ENCODE results near the gene PRRT3. TPM values are rescaled to one million over a fixed set of nuclear protein-coding genes. Genes with fewer than 3 reads are reported as not detected.

The PRRT3 gene
- total and polyA plus RNA-seq, 2 of the 13 experiments (the other 11 are each of a cell fraction or from before 2014, with no cell fraction given), result 0.22 to 0.44 TPM

GRCh38 chr3:9932535-9932842, 19.7 kb downstream of the PRRT3 start (continued):
- TF ChIP-seq SNAPC4 (CRISPR knock-in tag; IDR thresholded peaks at IDR 0.05) (no peak), HNF1B (CRISPR knock-in tag; IDR thresholded peaks at IDR 0.05) (peak; percentile 64; the same call in 1 of the 2 replicates), ZNF598 (CRISPR knock-in tag; IDR thresholded peaks at IDR 0.05; ENCODE audit: borderline replicate concordance) (0 out of 2 replicates have a peak, but pooled peaks have one; percentile 55), ZC3H13 (CRISPR knock-in tag; IDR thresholded peaks at IDR 0.05) (0 out of 2 replicates have a peak, but pooled peaks have one; percentile 11), ZBTB46 (CRISPR knock-in tag; IDR thresholded peaks at IDR 0.05; ENCODE audit: borderline replicate concordance) (no peak), BRD4 (CRISPR knock-in tag; IDR thresholded peaks at IDR 0.05) (no peak), ZBTB49 (CRISPR knock-in tag; IDR thresholded peaks at IDR 0.05; ENCODE audit: borderline replicate concordance) (no peak), HMGA1 (CRISPR knock-in tag; conservative IDR thresholded peaks at IDR 0.05) (no peak), ZBTB21 (CRISPR knock-in tag; IDR thresholded peaks at IDR 0.05) (0 out of 2 replicates have a peak, but pooled peaks have one; percentile 10), ZNF160 (CRISPR knock-in tag; IDR thresholded peaks at IDR 0.05) (0 out of 2 replicates have a peak, but pooled peaks have one; percentile 0), HOXA3 (CRISPR knock-in tag; IDR thresholded peaks at IDR 0.05) (no peak)

Measured in HepG2 (cell line).